Effector memory CD4-positive, alpha-beta T cell (primary cell): ENCODE measurements around the gene EPHB2.

Experiments
- DNase-seq, 3 donors: peaks; one replicate each; pipeline ENCODE4 v3.0.0-alpha.2; 2020
- H3K27ac ChIP-seq: 2 replicates; pipeline ENCODE4 v1.7.0; 2013; ENCODE audit warnings: mild to moderate bottlenecking, low read length, moderate library complexity; ENCODE audit not compliant: insufficient read depth, poor library complexity, severe bottlenecking
- H3K27me3 ChIP-seq: replicated peaks from 2 replicates; pipeline ENCODE4 v1.7.0; 2013; ENCODE audit warnings: mild to moderate bottlenecking, low read length; ENCODE audit not compliant: insufficient read depth, control insufficient read depth, poor library complexity, severe bottlenecking
- H3K36me3 ChIP-seq: 2 replicates; pipeline ENCODE4 v1.7.0; 2013; ENCODE audit warnings: mild to moderate bottlenecking, low read length, moderate library complexity; ENCODE audit not compliant: control insufficient read depth, insufficient read depth
- H3K4me1 ChIP-seq: 2 replicates; pipeline ENCODE4 v1.7.0; 2013; ENCODE audit warnings: low read length, mild to moderate bottlenecking; ENCODE audit not compliant: control insufficient read depth, insufficient read depth, poor library complexity, severe bottlenecking
- H3K4me3 ChIP-seq: 2 replicates; pipeline ENCODE4 v1.7.0; 2013; ENCODE audit warnings: low read length, low read depth, mild to moderate bottlenecking; ENCODE audit not compliant: insufficient read depth, poor library complexity, severe bottlenecking
- H3K9me3 ChIP-seq: 2 replicates; pipeline ENCODE4 v1.7.0; 2013; ENCODE audit warnings: mild to moderate bottlenecking, low read length, moderate library complexity; ENCODE audit not compliant: control insufficient read depth

Gene EPHB2

DNA sequence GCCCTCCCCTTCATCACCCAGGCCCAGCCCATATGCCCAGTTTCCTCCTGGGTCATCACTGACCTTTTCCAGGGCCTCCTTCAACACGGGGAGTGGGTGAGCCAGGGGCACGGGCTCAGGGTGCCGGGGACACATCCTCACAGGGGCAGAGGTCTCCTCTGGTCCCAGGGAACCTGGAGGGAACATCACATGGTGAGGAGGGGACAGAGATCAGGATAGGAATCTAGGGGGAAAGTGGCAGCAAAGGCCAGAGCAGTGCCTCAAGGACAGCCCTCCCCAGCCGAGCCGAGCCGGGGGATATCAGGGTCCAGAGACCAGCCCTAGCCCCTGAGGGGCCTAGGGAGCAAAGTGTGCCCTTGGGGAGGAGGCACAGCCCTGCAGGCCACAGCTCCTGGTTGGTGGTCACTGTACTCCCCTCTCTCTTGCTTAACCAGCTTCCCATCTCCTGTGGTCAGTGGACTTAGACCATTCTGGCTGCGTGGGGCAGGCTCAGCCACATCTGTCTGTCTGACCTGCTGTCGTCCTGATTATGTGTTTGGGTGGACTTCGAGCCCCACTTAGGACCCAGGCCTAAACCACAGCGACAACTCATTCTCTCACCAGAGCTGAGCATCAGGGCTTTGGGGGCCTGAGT, 252.5 kb downstream of the EPHB2 start:
- H3K9me3 ChIP-seq: no peaks in the 10 kb centered on the region
- no peaks in the 10 kb centered on the region for H3K36me3 ChIP-seq
- H3K4me1 ChIP-seq: no peaks in the 10 kb centered on the region
- no peak overlapping the region for H3K4me3 ChIP-seq
- DNase-seq: no peak
- H3K27me3 ChIP-seq: no peaks in the 10 kb centered on the region
- no peak overlapping the region for H3K27ac ChIP-seq

DNA sequence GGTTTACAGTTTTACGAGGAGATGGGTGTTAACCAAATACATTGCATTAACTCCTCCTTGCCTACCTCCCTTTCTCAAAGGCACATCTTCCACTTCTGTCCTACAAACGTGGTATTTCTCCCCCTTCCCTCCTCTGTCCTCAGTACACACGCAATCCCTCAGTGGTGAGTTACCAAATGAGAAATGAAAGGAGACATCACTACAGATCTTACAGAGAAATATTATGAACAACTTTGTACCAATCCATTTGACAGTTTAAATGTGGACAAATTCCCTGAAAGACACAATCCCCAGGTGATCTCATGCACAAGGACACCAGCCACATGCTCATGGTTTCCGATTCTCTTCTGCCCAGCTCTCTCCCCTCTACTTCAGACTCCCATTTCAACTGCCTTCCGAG, 255.7 kb downstream of the EPHB2 start:
- no peaks in the 10 kb centered on the region for H3K9me3 ChIP-seq
- H3K27ac ChIP-seq: no peak overlapping the region
- H3K36me3 ChIP-seq: no peaks in the 10 kb centered on the region
- H3K4me3 ChIP-seq: no peak overlapping the region
- DNase-seq: no peak
- no peaks in the 10 kb centered on the region for H3K4me1 ChIP-seq
- peaks cover 9% of the 10 kb centered on the region for H3K27me3 ChIP-seq

DNA sequence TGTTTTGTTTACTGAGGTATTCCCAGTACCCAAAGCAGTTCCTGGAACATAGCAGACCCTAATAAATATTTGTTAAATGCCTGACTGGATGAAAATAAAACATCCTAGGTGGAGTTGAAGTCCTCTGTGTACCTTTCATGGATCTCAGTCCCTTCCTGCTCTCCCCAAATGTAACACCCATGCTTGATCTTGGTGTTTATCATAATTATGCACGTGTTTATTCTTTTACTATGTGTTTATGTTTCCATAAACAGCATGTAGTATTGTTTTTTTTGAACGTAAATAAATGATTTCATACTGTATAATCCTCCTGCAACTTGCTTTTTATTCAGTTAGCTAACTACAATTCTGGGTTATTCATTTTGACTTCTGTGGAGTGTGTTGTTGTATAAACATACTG, 257.2 kb downstream of the EPHB2 start:
- no peak overlapping the region for H3K27ac ChIP-seq
- no peaks in the 10 kb centered on the region for H3K9me3 ChIP-seq
- no peaks in the 10 kb centered on the region for H3K4me1 ChIP-seq
- peaks cover 9% of the 10 kb centered on the region for H3K27me3 ChIP-seq
- H3K36me3 ChIP-seq: no peaks in the 10 kb centered on the region
- DNase-seq: no peak
- no peak overlapping the region for H3K4me3 ChIP-seq

DNA sequence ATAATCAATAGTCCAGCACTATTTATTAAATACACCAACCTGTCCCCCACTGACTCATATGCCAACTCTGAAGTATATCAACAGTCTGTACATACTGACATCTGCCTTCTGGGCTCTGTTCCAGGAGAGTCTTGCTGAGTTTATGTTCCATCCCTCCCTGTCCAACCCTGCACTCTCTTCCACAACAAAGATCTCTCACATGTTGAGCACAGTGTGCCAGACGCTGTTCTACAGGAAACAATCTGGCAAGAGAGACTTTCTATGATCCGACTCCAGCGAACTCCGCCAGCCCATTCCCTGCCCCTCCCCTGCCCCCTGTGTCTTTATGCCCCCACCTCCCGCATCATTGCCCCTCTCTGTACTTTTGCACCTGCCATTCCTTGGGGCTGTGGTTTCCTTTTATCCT, 258.7 kb downstream of the EPHB2 start:
- Histone ChIP-seq H3K4me1 (no peaks in the 10 kb centered on the region), H3K4me3 (no peak overlapping the region), H3K27ac (no peak overlapping the region), H3K9me3 (no peaks in the 10 kb centered on the region), H3K27me3 (peaks cover 9% of the 10 kb centered on the region), H3K36me3 (no peaks in the 10 kb centered on the region)
- no peak for DNase-seq

DNA sequence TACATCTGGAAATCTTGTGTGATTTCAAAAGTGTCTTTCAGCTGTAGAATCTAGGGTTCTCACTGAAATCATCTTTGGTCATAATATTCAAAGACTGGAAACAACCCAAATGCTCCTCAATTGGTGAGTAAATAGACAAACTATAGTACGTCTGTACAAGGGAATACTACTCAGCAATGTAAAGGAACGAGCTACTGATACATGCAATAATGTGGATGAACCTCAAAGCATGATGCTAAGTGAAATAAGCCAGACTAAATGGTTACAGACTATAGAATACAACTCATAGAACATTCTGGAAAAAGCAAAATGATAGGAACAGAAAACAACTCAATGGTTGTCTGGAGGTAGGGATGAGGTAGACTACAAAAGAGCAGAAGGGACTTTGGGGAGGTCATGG, 259.5 kb downstream of the EPHB2 start:
- no peaks in the 10 kb centered on the region for H3K36me3 ChIP-seq
- H3K4me1 ChIP-seq: no peaks in the 10 kb centered on the region
- no peak overlapping the region for H3K4me3 ChIP-seq
- no peak overlapping the region for H3K27ac ChIP-seq
- peaks cover 9% of the 10 kb centered on the region for H3K27me3 ChIP-seq
- no peaks in the 10 kb centered on the region for H3K9me3 ChIP-seq
- no peak for DNase-seq
